Effector CD4-positive, alpha-beta T cell (primary cell): ENCODE measurements around the gene OR2A12.
A peak's percentile ranks its signal among the peaks of the same experiment; 100 is the strongest.
"Not testable (repeated sequence)": the region's sequence is repeated elsewhere in the genome, so short reads cannot be mapped to it uniquely, and the experiment has no call there.

Source experiments
- DNase-seq: peaks from one replicate; pipeline ENCODE4 v3.0.0-alpha.2; 2020

Gene OR2A12

DNA sequence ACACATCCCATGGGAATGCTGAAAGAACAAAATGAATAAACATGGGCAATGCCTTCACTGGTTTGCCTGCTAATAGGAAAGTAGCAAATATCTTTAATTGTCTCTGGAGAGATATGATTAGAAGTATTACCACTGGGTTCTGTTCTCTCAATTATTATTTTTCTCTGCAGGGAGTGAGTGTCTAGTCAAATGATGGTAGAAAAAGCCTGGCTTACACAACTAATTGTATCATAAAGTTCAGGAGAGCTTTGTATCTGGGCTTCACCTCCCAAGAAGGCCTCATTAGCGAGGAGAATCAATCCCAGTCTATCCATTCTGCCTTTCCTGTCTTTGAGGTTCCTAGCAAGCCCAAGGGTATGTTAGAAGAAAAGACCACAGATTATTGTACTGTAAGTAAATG lies 36.8 kb downstream of the OR2A12 start, which contains the start of gene OR2A14:
Gene OR2A14, plus strand, starts transcription at position 301 of the 400 bp plus-strand sequence. CDS start 5,937 bp downstream, outside the sequence.
- DNase-seq: no peak

DNA sequence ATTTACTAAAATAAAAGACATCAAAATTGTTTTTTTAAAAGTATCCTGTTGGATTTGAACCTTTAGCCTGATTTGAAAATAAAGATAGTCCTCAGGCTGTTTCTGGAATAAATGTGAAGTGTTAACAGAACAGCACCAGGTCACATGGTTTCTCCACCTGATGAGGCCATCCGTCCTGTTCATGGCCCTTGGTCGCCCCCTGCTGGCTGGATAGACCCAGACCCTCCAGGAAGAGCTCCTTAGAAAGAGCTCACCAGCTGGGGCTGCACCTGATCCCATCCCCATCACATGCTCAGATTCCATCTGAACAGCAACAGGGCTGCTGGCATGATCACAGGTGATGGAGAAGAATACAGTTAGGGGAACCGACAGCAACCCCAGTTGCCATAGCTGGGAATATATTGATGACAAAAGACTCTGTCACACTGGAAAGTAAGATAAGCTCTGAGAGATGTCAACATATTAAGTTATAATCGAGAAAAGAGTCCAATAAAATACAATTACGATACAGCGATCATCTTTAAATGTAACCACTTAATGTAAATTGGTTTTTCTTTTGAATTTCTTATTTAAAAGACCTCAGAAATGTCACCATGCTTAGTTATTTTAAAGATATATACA lies 41.7 kb downstream of the OR2A12 start:
- peak; percentile 82 for DNase-seq

DNA sequence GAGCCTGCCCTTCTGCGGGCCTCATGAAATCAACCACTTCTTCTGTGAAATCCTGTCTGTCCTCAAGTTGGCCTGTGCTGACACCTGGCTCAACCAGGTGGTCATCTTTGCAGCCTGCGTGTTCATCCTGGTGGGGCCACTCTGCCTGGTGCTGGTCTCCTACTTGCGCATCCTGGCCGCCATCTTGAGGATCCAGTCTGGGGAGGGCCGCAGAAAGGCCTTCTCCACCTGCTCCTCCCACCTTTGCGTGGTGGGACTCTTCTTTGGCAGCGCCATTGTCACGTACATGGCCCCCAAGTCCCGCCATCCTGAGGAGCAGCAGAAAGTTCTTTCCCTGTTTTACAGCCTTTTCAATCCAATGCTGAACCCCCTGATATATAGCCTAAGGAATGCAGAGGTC lies 43.5 kb downstream of the OR2A12 start:
- not testable (repeated sequence) for DNase-seq

DNA sequence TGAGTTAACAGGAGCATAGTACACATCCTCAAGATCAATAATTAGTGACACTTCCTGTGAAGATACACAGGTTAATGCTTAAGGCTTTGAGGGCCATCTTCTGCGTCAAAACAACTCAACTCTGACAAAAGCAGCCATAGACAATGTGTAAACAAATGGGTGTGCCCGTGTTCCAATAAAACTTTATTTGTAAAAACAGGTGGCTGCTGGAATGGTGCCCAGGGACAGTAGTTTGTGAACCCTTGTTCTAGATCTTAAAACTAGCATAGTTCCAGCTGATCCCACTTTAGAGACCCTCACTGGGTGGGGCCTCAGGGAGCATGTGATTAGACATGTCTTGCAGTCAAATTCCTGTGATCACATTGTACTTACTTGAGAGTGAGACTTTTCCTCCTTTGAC lies 44.7 kb downstream of the OR2A12 start:
- no peak for DNase-seq

DNA sequence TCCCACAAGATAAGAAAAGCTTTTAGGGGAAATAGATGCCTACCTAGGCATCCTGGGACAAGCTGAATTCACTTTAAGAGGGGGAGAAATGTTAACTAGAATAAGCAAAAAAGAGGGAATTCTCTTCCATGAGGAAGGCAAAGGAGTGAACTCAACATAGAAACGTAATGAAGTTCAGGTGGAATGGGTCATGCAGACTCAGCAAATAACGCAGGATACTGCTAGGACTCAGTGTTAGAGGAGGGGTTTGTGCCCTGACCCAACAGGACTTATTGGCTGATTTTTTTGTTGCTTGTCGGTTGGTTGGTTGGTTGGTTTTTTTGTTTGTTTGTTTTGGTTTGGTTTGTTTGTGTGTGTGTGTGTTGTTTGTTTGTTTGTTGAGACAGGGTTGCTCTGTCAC lies 46.2 kb downstream of the OR2A12 start:
- no peak for DNase-seq

DNA sequence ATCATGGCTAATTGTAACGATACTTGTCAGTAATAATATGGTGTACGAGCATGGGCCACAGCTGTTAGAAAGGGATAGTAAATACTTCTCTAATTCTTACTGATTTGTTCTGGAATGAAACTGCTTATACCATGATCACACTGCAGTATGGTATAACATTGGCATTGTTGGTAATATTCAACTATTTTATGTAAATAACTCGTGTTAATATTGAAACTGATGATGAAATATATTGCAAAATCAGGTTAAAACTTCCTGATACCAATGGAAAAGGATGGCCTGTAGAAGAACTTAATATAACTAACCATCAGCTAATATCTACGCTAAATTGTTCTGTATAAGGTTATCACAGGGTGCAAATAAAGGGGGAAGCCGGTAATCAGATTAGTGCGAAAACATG lies 47.2 kb downstream of the OR2A12 start:
- no peak for DNase-seq

DNA sequence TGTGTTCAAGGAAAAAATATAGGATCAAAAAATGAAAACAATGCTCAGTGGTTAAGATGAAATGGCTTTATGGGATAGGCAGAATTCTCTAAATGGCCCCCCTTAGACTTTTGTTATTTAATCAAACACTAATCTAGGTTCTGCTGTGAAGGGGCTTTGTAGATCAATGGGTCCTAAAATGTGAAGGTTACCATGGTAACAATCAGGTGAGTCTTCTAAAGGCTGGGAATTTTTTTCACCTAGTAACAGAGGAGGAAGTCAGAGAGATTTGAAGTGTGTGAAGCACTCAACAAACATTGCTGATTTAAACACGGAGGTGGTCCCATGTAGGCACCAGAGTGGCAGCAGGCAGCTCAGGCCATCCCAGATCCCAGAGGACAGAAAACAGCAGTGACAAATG lies 48.0 kb downstream of the OR2A12 start:
- no peak for DNase-seq

DNA sequence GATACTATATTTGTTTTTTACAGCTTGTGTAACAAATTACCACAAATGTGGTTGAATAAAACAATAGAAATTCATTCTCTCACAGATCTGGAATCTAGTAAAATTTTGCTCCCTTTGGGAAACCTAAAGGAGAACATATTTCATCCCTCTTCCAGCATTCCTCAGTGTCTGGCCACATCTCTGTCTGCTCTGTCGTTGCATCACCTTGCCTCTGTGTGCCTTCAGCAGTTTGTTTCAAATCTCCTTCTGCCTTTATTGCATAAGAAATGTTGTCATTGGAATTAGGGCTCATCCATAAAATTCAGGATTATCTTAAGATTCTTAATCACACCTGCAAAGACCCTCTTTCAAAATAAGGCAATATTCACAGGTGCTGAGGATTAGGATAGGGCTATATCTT lies 51.4 kb downstream of the OR2A12 start:
- no peak for DNase-seq

DNA sequence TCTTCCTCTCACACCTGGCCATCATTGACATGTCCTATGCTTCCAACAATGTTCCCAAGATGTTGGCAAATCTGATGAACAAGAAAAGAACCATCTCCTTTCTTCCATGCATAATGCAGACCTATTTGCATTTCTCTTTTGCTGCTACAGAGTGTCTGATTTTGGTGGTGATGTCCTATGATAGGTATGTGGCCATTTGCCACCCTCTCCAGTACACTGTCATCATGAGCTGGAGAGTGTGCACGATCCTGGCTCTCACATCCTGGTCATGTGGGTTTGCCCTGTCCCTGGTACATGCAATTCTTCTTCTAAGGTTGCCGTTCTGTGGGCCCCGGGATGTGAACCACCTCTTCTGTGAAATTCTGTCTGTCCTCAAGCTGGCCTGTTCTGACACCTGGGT lies 56.1 kb downstream of the OR2A12 start:
- no peak for DNase-seq

DNA sequence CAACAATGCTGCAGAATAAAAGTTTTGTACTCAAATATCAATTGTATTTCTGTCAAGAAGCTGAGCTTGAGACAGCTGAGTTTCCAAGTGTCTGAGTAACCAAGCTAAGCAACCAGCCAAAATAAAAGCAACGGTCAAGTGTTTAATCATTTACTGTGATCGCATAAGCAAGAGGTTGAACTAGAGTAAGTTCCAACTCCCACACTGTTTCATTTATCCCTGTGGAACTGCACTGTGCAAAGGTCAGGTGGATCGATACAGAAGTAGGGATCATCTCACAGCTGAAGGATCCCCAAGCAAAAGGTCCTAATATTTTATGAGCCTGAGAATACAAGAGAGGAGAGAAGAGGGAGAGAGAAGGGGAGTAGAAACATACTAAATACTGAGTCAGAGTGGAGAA lies 58.3 kb downstream of the OR2A12 start:
- no peak for DNase-seq

DNA sequence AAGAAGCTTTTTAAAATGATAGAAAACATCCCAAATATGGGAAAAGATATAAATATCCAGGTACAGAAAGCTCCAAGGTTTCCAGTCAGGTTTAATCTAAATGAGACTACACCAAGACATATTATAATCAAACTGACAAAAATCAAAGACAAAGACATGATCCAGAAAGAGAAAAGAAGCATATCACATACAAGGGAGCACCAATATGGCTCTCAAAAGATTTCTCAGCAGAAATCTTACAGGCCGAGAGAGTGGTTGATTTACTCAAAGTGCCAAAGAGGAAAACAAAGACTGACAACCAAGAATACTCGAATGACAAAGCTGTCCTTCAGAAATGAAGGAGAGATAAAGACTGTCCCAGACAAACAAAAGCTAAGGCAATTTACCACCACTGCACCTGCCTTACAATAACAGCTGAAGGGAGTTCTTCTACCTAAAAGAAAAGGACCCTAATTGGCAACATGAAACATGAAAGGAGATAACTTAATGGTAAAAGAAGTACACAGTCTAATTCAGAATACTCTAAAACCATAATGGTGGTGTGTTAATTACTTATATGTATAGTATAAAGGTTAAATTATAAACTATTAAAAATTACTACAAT lies 62.2 kb downstream of the OR2A12 start:
- DNase-seq: no peak
